Mononuclear cell (primary cell): ENCODE data around the gene SYMPK. TPM values are rescaled to one million over a fixed set of nuclear protein-coding genes. Genes with fewer than 3 reads are reported as not detected.
A peak's percentile ranks its signal among the peaks of the same experiment; 100 is the strongest.

Experiments used
- H3K27me3 ChIP-seq: 2 replicates; pipeline ENCODE4 v1.6.0; 2011; ENCODE audit warnings: low read length, control low read depth; ENCODE audit not compliant: insufficient read depth
- H3K4me1 ChIP-seq: 2 replicates; pipeline ENCODE4 v1.5.1; 2011; ENCODE audit warnings: mild to moderate bottlenecking, low read length, control low read depth; ENCODE audit not compliant: insufficient read depth
- H3K4me3 ChIP-seq: 2 replicates; pipeline ENCODE4 v1.5.1; 2011; ENCODE audit warnings: mild to moderate bottlenecking, low read length, moderate library complexity
- H3K9me3 ChIP-seq: 2 replicates; pipeline ENCODE4 v1.5.1; 2011; ENCODE audit warnings: low read depth, mild to moderate bottlenecking, control low read depth, low read length
- total RNA-seq: library from RNA; depleted of rRNA; stranded (reverse); fragments of >200 nt; gene quantifications from one replicate; pipeline ENCODE4 v1.2.3, GENCODE V29; 2012

Gene SYMPK
- total RNA-seq, 1 donor = 27.2 TPM

DNA sequence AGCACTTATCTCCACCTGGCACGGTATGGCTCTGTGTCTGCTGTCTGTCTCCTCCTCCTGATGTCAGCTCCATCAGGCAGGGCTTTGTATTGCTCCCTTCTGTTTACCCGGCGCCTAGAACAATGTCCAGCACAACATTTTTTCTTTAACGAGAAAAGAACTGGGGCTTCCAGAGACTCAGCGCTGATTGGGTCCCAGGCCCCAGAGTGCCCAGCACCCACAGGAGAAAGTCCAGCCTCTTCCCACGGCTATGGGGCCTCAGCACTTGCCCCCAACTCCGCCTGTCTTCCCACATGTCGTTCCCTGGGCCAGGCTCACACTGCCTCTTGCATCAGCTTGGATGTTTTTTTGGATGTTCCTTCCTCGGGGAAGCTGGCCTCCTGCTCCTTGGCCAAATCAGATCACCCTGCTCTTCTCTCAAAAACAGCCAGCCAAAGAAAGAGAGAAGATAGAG lies 32.6 kb upstream of the SYMPK start:
- Histone ChIP-seq H3K4me1 (peaks cover 7% of the 10 kb centered on the region), H3K4me3 (no peak overlapping the region), H3K27me3 (no peaks in the 10 kb centered on the region), H3K9me3 (no peaks in the 10 kb centered on the region)

- peaks cover 5% of the 10 kb centered on the region for H3K4me1 ChIP-seq
- H3K27me3 ChIP-seq = no peaks in the 10 kb centered on the region
- no peaks in the 10 kb centered on the region for H3K9me3 ChIP-seq
- no peak overlapping the region for H3K4me3 ChIP-seq
Observed at GRCh38 chr19:45890877-45891276, 27.9 kb upstream of the SYMPK start.

- H3K4me3 ChIP-seq = no peak overlapping the region
- H3K9me3 ChIP-seq = no peaks in the 10 kb centered on the region
- no peaks in the 10 kb centered on the region for H3K27me3 ChIP-seq
- H3K4me1 ChIP-seq = peaks cover 18% of the 10 kb centered on the region
Observed at GRCh38 chr19:45889210-45889885, 26.4 kb upstream of the SYMPK start.

GRCh38 chr19:45887200-45887710 lies 24.3 kb upstream of the SYMPK start:
- Histone ChIP-seq H3K27me3 (no peaks in the 10 kb centered on the region), H3K4me1 (peaks cover 35% of the 10 kb centered on the region), H3K4me3 (peak overlapping the region; percentile 65), H3K9me3 (no peaks in the 10 kb centered on the region)

DNA sequence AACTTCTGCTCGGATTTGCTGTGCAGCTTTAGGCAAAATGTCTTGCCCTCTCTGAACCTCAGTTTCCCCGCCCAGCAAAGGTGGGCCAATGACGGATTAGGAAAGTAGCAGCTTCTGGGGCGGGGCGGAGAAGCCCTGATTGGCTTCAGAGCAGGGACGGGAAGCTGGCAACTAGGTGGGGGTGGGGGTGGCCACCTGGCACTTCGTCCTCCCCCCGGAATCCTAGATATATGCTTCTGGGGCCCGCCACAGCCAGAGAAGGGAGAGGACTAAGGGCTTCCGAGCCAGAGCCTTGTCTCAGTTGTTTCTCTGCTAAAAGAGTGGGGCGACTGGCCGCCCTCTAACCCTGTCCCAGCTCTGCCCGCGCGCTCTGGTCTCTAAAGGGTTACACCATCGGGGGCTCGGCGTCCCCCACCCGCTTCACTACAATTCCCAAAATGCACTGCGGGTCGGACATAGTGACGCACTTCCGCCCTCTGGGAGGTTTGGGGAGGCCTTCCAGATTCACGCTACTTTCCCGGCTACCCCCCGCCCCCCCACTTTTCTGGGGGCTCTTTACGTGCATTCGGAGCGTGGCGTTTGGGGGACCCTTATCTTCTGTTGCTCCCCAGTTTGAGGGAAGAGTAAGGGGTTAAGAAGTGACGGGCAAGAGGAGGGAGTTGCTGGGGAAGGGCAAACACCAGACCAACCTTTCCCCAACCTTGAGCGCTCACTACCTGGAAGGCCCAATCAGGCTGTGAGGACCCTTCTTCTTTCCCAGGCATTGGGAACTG lies 23.7 kb upstream of the SYMPK start:
- Histone ChIP-seq H3K9me3 (no peaks in the 10 kb centered on the region), H3K4me1 (peaks cover 35% of the 10 kb centered on the region), H3K27me3 (no peaks in the 10 kb centered on the region), H3K4me3 (peak overlapping the region; percentile 65)

- no peaks in the 10 kb centered on the region for H3K27me3 ChIP-seq
- H3K9me3 ChIP-seq = no peaks in the 10 kb centered on the region
- peak within 1 kb of the TSS; percentile 65 for H3K4me3 ChIP-seq
- peaks cover 35% of the 10 kb centered on the region for H3K4me1 ChIP-seq
Observed at GRCh38 chr19:45885556-45886426, 22.8 kb upstream of the SYMPK start, which contains the start of gene IRF2BP1. IRF2BP1 (minus strand) TSS chr19:45886141; CDS start chr19:45885774, 367 bp downstream.

GRCh38 chr19:45884682-45885555 lies 22.0 kb upstream of the SYMPK start:
- no peaks in the 10 kb centered on the region for H3K27me3 ChIP-seq
- peak overlapping the region; percentile 65 for H3K4me3 ChIP-seq

GRCh38 chr19:45883881-45884681 lies 21.1 kb upstream of the SYMPK start:
- Histone ChIP-seq H3K27me3 (no peaks in the 10 kb centered on the region), H3K4me3 (no peak overlapping the region), H3K4me1 (peaks cover 35% of the 10 kb centered on the region), H3K9me3 (no peaks in the 10 kb centered on the region)

More at GRCh38 chr19:45884682-45885555, 22.0 kb upstream of the SYMPK start:
- Histone ChIP-seq H3K9me3 (no peaks in the 10 kb centered on the region), H3K4me1 (peaks cover 35% of the 10 kb centered on the region)

- Histone ChIP-seq H3K9me3 (no peaks in the 10 kb centered on the region), H3K4me1 (peaks cover 35% of the 10 kb centered on the region), H3K27me3 (no peaks in the 10 kb centered on the region), H3K4me3 (no peak overlapping the region)
Observed at GRCh38 chr19:45883586-45883880, 20.6 kb upstream of the SYMPK start.

DNA sequence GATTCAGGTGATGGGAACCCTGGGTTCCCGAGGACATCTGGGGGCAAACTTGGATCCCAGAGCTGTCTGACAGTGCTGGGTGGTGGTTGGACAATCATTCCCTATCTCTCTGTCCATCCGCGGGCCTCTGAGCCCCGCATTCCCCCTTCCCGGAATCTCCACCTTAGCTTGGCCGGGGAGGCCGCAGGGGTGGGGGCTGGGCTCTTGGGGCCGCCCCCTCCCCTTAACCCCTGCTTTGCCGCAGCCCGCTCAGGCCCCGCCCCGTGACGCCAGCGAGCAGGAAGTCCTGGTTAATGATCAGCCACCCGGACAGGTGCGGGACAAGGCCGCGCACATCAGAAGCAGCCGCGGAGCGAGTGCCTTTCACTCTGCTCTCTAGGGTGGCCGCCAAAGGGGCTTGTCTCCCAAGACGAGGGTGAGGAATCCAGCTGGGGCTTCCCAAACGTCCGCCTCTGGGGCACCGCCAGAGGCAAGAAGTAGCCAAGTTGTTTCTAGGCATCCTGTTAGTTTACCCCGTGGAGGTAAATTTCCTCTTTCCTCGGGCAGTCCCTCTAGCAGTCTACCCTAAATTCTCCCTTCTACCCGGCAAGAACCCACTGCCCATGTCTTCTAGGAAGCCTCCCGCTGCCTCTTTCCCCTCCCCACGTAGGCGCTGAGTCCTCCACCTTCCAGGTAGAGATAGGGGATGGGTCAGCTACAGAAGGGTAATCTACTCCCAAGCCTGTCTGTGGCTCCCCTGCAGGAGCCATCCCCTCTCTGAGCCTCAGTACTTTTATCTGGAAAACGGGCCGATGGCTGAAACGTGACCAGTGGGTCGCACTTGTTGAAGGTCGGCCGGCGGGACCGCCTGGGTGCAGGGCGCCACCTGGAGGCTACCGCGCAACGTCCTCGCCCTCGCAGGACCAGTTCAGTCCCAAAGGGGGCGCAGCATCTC lies 20.0 kb upstream of the SYMPK start:
- no peaks in the 10 kb centered on the region for H3K9me3 ChIP-seq
- peak overlapping the region; percentile 15 for H3K4me3 ChIP-seq
- H3K27me3 ChIP-seq = no peaks in the 10 kb centered on the region
- peaks cover 35% of the 10 kb centered on the region for H3K4me1 ChIP-seq

GRCh38 chr19:45881909-45882528 lies 19.1 kb upstream of the SYMPK start:
- Histone ChIP-seq H3K27me3 (peaks cover 3% of the 10 kb centered on the region), H3K9me3 (no peaks in the 10 kb centered on the region), H3K4me1 (peaks cover 33% of the 10 kb centered on the region), H3K4me3 (no peak overlapping the region)

DNA sequence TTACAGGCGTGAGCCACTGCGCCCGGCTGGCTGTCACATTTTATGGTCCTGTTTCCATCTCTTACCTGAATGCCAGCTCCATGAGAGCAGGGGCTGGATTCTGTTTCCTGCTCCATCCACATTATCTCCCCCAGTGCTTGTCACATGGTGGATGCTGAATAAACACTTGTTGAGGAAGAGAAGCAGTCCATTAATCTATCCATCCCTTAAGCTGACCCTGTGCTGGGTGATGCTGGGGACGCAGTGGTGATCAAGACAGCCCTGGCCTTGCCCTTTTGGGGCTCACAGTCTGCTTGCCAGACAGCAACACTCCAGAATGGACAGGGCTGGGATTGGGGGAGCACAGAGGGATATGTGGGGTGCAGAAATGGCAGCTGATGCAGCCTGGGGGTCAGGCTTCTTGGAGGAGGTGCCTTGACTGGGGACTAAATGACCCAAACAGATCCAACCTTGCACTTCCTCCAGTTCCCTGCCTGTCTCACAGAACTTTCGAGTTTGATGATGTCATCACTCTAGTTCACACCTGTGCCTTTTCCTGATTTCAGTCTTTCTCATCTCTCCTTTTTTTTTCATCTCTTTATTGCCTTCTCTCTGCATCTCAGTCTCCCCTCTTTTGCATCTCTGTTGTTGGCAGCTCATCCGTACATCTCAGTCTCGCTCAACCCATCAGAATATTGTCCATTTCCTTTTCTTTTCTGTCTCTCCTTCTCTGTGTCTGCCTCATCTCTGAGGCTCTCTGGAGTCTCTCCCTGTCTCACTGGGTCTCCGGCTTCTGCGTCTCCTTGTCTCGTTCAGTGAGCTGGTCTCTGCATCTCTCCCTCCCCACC lies 18.3 kb upstream of the SYMPK start:
- Histone ChIP-seq H3K4me1 (peaks cover 33% of the 10 kb centered on the region), H3K9me3 (no peaks in the 10 kb centered on the region), H3K27me3 (peaks cover 6% of the 10 kb centered on the region)

More for the DNA sequence above, 18.3 kb upstream of the SYMPK start:
- no peak overlapping the region for H3K4me3 ChIP-seq
